Measurements from ENCODE around the gene SP2.
"Not testable (repeated sequence)": the region's sequence is repeated elsewhere in the genome, so short reads cannot be mapped to it uniquely, and the experiment has no call there.

Gene SP2

DNA sequence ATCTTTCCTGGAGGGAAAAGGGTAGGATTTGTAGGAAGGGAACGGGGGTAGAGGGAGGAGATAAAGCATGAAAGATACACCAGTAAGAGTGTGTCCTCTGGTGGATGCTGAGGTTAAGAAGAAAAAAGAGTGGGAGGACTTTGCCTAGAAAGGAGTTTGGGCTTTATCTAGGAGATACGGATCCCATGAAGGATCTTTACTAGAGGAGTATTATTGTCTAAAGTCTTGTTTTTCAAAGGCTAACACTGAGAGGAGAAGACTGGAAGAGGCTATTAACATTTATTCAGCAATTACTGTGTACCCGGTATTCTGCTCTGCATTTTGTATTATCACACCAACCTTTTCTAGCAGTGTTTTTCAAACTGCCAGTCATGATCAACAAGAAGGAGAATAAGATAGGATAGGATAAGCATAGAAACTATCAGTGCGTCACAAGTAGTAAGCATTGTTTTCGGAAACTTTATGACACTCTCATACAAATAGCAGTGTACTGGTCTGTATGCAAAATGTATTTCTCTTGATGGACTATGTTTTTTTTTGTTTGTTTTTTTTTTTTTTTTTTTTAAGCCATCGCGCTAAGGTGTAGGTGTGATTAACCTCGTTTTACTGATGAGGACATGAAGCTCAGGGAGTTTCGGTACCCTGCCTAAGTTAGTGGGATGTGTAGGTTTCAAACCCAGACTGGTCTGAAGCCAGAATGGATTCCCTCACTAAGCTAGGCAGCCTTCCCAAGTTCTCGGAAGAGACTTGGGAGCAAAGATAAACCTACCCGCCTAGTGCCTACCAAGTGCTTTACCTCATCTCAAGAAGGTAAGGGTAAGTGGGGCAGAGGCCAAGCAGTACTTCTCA lies 1.3 kb upstream of the SP2 start:
- no peak for DNase-seq

DNA sequence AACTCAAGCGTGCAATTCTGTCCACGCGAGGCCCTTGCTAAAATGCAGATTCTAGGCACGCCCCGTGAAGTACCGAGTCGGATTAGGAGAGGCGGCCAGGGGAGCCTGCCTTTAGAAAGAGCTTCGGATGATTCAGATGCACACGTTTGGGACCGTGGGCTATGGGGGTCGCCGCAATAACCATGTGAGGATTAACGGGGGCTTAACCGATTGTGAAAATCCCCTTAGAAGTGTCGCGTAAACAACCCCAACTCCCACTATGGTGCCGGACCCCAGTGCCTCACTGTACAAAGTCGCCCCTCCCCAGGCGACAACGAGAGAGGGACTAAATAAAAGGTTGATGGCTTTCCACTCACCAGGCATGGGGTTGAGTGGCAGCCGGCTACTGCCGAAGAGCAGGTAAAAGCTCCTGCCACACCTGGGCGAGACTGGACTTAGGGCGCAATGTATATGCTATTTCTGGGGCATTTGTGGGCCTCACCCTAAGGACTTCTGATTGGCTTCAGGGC lies 635 bp upstream of the SP2 start:
- DNase-seq, result no peak

DNA sequence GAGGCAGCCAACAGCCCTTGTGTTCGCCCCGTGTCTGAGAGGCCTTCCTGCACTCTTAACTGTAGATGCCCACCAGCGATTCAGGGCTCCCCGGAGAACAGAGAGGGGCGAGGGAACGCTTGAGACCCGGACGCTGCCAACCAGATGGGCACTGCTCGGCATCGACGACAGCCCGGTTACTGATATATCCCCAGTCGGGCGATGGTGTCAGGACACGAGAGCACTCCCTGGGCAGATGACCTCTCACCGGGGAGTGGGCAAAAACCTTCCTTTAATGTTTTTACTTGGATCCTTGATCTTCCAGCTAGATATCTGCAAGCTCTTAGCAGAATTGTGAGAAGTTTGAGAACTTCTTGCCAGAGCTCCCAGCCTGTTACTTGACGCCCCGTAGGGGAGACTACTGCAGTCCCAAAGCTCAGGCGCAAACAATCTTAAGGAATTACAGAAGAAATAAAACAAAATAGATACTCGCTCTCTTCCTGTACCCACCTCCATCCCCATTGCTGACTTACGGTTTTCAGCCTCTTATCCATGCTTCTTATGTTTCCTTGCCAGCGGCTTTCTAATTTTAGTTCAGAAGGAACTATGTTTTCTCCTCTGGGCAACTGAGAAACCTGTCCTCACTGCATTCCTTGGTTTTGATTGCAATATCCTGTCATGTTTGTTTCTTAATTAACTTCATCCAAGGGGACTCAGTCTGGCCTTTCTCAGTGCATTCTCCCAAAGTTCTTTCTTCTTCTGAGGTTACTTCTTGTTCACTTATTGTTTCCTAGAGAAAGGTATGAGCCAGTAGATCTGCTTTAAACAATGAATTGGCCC lies 845 bp downstream of the SP2 start:
- no peak for DNase-seq

DNA sequence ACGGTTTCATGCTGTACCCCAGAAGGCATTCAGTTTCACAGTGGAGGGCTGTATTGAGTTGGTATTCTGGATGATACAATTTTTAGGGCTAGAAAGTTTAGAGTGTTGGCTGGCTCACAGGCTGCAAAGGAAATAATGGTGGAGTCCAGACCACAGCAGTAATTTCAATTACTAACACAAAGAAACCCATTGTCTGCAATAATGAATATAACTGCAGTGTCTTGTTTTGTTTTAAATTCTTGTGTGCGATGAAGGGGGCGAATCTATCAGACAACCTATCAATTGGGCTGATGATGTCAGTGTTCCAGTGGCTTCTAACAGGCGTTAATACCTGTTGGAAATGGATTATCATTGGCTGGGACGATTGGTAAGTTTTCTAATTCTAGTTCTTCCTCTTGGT lies 1.5 kb downstream of the SP2 start:
- DNase-seq, result no peak

DNA sequence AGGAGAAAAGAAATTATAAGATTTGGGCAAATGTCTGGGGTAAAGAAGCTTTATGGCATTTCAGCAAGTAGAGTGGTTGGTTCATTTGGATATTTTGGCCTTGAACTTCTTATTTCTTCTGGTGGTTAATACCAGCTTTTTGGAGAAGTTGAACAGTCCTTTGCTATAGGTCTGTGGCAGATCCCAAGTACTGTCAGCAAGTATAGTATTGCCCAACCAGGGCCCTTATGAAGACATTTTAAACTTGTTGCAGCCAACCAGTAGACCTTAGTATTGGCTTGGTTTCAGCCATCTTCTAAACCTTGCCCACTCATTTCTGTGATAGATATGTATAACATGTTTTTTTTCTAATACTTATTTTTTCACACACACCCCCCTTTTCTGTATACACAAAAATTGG lies 2.2 kb downstream of the SP2 start:
- DNase-seq, result no peak

DNA sequence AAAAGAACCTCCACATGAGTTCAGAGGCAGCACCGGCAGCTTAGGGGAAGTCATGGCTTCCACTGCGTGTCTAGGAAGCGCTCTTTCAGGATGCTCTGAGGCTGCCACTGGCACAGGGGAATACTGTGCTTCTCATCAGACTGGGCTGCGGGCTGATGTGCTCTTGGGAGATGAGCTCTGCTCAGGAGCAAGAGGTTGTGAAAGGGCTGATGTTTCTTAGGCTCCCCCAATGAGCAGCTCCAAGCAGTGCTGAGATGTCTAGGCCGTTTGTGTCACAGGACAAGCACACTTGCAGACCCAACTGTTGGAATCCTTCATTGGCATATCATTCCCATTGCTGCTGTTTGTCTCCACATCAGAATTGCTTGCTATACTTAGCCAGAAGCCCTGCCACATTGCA lies 3.6 kb downstream of the SP2 start:
- DNase-seq, result no peak

DNA sequence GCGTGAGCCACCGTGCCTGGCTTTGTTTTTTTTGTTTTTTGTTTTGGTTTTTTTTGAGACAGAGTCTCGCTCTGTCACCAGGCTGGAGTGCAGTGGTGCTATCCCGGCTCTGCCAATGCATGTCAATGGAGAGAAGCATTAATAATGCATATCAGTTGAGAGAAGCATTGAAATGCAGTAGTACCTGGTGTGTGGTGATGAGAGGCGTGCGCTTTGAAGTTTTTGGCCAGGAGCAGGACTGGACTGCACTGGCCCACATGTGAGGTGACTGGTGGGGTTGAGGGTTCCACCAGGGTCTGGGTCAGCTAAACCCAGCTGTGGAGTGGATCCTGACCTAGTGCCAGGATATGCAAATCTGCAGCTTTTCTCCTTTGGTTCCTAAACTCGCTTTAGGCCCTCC lies 5.4 kb downstream of the SP2 start:
- DNase-seq, result no peak

DNA sequence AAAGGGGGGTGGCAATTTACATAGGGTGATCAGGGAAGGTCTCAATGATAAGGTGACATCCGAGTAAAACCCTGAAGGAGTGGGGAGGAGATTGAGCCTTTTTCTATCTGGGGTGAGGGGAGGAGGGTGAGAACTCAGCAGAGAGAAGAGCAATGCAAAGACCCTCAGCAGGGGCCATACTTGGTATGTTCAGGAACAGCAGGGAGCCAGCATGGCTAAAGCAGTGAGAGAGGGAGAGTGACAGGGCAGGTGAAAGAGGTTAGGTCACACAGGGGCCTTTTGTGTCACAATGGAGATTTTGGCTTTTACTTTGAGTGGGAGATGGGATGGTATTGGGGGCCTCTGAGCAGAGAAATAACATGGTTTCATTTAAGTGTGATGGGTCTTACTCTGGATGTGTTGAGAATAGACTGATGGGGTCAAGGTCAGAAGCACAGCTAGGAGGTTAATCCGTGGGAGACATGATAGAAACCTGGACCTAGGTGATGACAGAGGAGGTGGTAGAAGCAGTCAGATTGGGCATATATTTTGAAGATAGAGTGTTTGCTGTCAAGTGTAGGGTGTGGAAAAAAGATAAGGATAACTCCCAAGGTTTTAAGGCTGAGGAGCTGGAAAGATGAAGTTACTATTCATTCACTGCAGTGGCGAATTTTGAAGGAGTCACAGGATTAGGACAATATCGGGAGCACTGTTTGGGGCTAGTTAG lies 6.2 kb downstream of the SP2 start:
- DNase-seq, result no peak

DNA sequence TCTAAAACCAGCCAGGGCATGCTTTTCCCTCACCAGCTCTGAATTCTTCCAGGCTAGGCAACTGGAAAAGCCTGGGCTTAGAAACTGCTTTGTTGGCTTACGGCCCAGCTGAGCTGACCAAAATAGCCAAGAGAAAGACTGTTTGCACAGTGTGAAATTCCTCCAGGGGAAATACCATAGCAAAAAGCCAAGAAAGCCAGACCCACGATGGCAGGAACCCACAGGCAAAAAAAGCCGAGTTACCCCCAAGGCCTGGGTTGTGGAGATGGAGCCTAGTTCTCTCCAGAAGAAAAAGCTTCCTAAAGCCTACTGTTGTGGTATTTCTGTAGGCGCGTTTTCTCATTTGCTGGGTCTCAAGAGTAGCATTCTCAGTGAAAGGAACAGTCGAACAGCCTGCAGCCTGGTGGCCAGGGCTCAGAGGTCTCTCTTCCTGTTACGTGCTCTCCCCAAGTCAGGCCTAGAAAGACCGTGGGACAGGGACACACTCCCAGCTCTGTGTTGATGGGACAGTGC lies 9.2 kb downstream of the SP2 start:
- no peak for DNase-seq

DNA sequence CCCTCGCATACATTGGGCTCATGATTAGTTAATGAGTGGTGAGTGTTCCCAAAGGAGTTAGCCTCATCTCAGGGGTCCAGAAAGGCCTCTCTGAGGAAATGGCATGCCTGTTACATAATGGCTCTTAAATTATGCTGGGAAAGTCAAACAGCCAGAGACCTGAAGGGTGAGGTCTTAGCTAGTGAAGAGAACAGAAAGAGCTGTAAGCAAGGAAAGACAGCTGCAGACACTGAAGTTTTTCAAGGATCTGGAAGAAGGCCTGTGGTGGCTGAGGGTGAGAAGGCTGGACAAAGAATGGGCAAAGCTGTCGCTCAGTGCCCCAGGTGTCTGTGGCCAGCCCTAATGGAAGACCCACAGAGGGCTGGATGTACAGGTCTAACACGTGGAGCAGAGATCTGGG lies 10.4 kb downstream of the SP2 start:
- no peak for DNase-seq

DNA sequence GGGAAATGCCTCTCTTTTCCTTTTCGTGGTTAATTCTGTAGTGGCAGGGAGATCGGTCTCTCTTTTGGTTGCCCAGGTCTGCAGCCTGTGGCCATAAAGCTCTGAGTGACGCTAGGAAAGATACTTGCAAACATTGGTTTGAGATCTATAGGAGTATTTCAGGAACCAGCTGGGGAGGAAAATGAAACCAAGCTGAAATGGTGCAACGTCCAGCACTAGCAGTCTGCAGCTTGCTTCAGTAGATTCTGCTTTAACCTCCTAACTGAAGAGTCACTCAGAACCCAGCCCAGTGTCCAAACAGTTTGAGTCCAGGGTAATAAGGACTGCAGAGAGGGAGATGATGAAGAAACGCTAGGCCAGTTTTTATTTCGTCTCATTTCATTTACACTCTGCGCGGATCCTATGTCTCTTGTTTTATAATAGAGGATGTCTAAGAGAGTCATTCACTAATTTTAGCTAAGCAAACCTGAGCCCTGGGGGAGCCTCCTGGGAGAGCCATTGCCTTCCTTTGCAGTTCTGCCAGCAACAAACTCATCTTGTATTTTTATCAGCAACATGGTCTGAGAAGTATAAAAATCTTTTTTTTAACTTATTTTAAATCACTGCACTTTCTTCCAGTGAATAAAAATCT lies 12.0 kb downstream of the SP2 start:
- no peak for DNase-seq

DNA sequence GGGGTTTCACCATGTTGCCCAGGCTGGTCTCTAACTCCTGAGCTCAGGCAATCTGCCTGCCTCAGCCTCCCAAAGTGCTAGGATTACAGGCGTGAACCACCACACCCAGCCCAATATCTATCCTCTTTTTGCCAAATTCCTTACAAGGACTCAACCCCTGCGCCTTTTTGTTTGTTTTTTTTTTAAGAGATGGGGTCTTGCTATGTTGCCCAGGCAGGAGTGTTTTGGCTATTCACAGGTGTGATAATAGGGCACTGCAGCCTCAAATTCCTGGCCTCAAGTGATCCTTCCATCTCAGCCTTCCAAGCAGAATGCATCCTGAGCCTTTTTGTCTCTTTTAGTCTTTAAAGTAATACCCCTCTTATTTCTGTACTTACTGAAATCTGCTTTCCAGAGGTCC lies 17.0 kb downstream of the SP2 start:
- no peak for DNase-seq

DNA sequence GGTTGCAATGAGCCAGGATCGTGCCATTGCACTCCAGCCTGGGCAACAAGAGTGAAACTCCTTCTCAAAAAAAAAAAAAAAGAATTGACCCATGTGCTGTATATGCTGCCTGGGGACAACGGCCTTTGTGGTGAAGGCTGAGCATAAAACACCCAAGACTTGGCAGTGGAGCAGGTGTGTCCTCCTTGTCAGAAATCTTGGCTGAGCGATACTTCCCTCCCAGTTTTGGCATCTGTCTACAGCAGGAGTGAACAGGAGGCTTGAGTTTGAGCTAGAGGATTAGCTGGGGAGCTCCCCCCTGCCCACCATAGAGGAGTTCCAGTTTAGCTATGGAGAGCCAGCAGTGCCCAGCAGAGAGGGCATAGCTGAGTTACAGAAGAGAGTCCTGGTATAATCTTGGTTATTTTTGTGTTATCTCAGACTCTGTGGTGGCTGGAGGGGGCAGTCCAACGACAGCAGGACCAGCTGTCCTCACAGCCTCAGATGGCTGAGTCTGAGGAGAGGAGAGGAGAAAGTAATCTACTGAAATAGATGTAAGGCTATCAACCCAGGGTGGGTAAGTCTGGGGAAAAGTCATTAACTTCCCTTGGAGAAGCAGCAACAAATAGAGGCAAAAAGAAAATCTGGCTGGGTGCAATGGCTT lies 18.4 kb downstream of the SP2 start:
- DNase-seq, result no peak

DNA sequence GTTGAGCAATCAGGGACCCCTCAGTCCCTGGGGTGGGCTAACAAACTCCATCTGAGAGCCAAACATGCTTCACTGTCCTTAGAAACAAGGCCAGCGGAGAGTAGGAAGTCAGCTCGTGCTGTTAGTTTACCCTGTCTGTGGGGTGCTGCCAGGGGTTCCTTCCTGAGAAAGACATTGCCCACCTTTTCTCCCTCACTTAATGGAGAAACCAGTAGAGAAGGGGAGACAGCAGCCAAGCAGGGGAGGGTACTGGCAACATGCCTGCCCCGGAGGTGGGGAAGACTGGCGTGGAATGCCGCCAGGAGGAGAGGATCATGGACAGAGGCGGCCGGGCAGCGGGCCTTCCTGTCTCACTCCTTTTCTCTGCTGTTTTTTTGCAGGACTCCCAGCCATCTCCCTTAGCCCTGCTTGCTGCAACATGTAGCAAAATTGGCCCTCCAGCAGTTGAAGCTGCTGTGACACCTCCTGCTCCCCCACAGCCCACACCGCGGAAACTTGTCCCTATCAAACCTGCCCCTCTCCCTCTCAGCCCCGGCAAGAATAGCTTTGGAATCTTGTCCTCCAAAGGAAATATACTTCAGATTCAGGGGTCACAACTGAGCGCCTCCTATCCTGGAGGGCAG lies 19.9 kb downstream of the SP2 start:
- DNase-seq, result no peak

DNA sequence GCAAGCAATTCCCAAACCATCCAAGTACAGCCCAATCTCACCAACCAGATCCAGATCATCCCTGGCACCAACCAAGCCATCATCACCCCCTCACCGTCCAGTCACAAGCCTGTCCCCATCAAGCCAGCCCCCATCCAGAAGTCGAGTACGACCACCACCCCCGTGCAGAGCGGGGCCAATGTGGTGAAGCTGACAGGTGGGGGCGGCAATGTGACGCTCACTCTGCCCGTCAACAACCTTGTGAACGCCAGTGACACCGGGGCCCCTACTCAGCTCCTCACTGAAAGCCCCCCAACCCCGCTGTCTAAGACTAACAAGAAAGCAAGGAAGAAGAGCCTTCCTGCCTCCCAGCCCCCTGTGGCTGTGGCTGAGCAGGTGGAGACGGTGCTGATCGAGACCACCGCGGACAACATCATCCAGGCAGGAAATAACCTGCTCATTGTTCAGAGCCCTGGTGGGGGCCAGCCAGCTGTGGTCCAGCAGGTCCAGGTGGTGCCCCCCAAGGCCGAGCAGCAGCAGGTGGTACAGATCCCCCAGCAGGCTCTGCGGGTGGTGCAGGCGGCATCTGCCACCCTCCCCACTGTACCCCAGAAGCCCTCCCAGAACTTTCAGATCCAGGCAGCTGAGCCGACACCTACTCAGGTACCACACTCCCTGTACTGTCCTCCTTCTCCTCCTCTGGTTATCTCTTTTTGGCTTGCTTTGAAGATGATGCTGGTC lies 20.6 kb downstream of the SP2 start:
- DNase-seq, result no peak

DNA sequence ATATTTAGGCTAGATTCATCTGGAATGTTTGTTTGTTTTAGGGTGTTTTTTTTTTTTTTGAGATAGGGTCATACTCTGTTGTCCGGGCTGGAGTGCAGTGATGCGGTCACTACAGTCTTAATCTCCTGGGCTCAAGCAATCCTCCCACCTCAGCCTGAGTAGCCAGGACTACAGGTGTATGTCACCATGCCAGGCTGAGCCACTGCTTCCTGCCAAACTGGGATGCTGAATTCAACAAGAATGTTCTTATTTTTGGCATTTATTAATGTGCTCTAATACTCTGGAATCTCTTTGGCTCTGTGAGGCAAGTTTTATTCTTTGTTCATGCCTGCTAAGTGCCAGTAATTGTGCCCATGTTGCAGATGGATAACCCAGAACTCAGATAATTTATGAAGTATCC lies 21.5 kb downstream of the SP2 start:
- DNase-seq, result no peak

DNA sequence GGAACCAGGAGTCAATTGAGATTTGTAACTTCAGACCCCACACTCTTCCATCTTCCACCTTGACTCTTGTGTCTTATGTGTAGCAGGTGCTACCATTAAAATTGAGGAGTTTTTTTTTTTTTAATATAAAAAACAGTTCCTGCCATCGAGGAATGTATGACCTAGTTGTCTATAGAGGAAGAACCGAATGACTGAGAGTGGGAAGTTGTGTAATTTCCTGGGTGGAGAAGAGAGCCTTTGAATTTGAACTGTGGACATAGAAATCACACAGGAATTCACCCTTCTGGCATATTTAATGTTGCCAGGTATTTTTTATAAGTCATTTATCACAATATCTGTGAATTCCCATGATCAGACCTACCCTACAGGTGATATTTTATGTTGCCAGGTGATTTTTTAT lies 22.0 kb downstream of the SP2 start:
- no peak for DNase-seq

DNA sequence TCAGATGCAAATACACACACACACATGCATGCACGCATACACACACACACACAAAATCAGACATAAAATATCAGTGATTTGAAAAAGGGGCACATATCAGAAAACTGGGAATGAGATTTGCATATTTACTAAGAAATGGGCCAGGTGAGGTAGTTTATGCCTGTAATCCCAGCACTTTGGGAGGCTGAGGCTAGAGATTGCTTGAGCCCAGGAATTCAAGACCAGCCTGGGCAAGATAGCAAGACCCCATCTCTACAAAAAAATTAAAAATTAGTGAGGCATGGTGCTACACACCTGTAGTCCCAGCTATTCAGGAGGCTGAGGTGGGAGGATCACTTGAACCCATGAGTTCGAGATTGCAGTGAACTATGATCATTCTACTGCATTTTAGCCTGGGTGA lies 23.0 kb downstream of the SP2 start:
- DNase-seq, result no peak

DNA sequence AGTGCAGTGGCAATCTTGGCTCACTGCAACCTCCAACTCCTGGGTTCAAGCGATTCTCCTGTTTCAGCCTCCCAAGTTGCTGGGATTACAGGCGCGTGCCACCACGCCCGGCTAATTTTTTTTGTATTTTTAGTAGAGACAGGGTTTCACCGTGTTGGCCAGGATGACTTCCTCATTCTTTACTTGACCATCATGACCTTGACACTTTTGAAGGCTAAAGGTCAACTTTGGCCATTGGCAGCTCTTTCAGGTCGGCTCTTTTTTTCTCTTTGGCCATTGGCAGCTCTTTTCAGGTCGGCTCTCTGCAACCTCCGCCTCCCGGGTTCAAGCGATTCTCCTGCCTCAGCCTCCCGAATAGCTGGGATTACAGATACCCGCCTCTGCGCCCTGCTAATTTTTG lies 23.9 kb downstream of the SP2 start:
- not testable (repeated sequence) for DNase-seq

DNA sequence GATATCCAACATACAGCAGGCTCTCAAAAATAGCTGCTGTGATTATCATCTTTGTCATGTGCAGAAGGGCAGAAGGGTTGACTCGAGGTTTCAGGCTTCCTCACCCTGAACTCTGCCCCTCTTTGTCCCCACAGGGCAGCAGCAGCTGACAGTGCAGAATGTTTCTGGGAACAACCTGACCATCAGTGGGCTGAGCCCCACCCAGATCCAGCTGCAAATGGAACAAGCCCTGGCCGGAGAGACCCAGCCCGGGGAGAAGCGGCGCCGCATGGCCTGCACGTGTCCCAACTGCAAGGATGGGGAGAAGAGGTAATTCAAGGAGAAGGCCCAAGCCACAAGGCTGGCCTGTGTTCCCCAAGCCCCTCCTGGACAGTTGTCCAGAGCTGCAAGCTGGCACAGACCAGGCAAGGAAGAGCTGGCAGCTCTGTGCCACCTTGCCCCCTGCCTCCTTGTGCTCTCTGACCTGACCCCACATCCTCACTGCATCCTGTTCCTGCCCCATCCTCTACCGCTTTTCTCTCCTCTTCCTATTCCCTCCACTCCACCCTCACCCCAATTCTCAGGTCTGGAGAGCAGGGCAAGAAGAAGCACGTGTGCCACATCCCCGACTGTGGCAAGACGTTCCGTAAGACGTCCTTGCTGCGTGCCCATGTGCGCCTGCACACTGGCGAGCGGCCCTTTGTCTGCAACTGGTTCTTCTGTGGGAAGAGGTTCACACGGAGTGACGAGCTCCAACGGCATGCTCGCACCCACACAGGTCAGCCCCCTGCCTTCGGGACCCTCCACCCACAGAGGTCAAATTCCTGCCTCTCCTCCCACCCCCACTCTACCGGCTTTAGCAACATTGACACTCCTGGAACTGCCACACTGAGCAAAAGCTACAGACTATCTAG lies 29.0 kb downstream of the SP2 start:
- no peak for DNase-seq
